ENCODE data around the gene EXOC4. TPM values are rescaled to one million over a fixed set of nuclear protein-coding genes. Genes with fewer than 3 reads are reported as not detected.

Gene EXOC4
- total RNA-seq, 1 experiment from 2014 or later, result 91.9 TPM

- Mint-ChIP-seq H3K27ac (ENCODE audit: unreplicated experiment) (no peak overlapping the region), H3K4me3 (ENCODE audit: low read depth, unreplicated experiment) (no peak overlapping the region), H3K36me3 (ENCODE audit: insufficient read depth, unreplicated experiment) (no peaks in the 10 kb centered on the region), H3K27me3 (ENCODE audit: unreplicated experiment) (no peaks in the 10 kb centered on the region), H3K9me3 (ENCODE audit: low read depth, unreplicated experiment) (no peaks in the 10 kb centered on the region), H3K4me1 (ENCODE audit: low read depth, unreplicated experiment) (peaks cover 16% of the 10 kb centered on the region)
- no peak for DNase-seq
- CTCF ChIA-PET, result no interaction called here
- intact Hi-C loops (cut with micrococcal nuclease; ENCODE audit: unreplicated experiment), result no loop called here
- no TSS peak for BruUV-seq (replicated peaks)
- TF ChIP-seq, protein P1, sequence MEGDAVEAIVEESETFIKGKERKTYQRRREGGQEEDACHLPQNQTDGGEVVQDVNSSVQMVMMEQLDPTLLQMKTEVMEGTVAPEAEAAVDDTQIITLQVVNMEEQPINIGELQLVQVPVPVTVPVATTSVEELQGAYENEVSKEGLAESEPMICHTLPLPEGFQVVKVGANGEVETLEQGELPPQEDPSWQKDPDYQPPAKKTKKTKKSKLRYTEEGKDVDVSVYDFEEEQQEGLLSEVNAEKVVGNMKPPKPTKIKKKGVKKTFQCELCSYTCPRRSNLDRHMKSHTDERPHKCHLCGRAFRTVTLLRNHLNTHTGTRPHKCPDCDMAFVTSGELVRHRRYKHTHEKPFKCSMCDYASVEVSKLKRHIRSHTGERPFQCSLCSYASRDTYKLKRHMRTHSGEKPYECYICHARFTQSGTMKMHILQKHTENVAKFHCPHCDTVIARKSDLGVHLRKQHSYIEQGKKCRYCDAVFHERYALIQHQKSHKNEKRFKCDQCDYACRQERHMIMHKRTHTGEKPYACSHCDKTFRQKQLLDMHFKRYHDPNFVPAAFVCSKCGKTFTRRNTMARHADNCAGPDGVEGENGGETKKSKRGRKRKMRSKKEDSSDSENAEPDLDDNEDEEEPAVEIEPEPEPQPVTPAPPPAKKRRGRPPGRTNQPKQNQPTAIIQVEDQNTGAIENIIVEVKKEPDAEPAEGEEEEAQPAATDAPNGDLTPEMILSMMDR (IDR thresholded peaks at IDR 0.05; ENCODE audit: unreplicated experiment), result no peak
Measured at GRCh38 chr7:133723044-133723443, 470.2 kb downstream of the EXOC4 start.

DNA sequence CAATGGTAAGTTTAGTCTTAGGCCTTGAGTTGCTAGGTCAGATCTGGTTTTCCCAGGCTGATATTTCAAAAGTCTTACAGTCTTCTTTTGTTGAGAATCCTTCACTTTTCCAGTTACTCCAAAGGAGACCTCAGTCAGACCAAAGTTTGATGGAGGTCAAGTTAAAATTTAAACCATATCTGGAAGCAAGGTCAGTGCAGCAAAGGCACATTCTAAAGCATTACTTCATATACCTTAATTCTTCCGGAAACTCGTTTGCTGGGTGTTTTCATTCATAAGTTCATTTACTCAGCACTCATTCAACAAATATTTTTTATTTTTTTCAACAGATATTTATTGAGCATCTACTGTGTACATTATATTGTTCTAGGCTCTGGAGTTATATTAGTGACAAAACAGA is 471.3 kb downstream of the EXOC4 start:
- Mint-ChIP-seq H3K4me3 (ENCODE audit: low read depth, unreplicated experiment) (no peak overlapping the region), H3K36me3 (ENCODE audit: insufficient read depth, unreplicated experiment) (no peaks in the 10 kb centered on the region), H3K27ac (ENCODE audit: unreplicated experiment) (no peak overlapping the region), H3K4me1 (ENCODE audit: low read depth, unreplicated experiment) (peaks cover 16% of the 10 kb centered on the region), H3K9me3 (ENCODE audit: low read depth, unreplicated experiment) (no peaks in the 10 kb centered on the region), H3K27me3 (ENCODE audit: unreplicated experiment) (no peaks in the 10 kb centered on the region)
- BruUV-seq (replicated peaks), result no TSS peak
- CTCF ChIA-PET, result no interaction called here
- intact Hi-C loops (cut with micrococcal nuclease; ENCODE audit: unreplicated experiment), result no loop called here
- TF ChIP-seq, protein P1 (IDR thresholded peaks at IDR 0.05; ENCODE audit: unreplicated experiment), result no peak
- DNase-seq, result no peak

DNA sequence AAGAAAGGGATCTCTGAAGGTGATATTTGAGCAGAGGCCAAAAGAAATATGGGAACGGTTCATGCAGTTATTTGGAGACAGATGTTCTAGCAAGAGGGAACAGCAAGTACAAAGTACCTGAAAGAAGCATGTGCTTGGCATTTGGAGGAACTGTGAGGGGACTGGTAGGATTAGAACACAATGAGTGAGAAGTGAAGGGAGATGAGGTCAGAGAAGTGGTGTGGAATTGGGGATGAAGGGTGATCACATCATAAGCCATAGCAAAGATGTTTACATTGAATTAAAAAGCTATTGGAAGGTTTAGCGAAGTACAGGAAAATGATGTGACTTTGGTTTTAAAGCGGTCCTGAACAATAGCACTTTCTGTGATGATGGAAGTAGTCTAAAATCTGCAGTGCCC is 471.8 kb downstream of the EXOC4 start:
- peak overlapping the region; percentile 45 for H3K27ac Mint-ChIP-seq (ENCODE audit: unreplicated experiment)
- no peak overlapping the region for H3K4me3 Mint-ChIP-seq (ENCODE audit: low read depth, unreplicated experiment)
- peaks cover 16% of the 10 kb centered on the region for H3K4me1 Mint-ChIP-seq (ENCODE audit: low read depth, unreplicated experiment)
- H3K9me3 Mint-ChIP-seq (ENCODE audit: low read depth, unreplicated experiment), result no peaks in the 10 kb centered on the region
- CTCF ChIA-PET, result interaction anchor here (0.6 kb wide), 1 partner anchor 122 kb away, joined by 3 read pairs; no protein-coding TSS in a partner anchor
- H3K36me3 Mint-ChIP-seq (ENCODE audit: insufficient read depth, unreplicated experiment), result no peaks in the 10 kb centered on the region
- BruUV-seq (replicated peaks), result no TSS peak
- DNase-seq, result no peak
- no peaks in the 10 kb centered on the region for H3K27me3 Mint-ChIP-seq (ENCODE audit: unreplicated experiment)
- TF ChIP-seq, protein P1 (IDR thresholded peaks at IDR 0.05; ENCODE audit: unreplicated experiment), result no peak
- intact Hi-C loops (cut with micrococcal nuclease; ENCODE audit: unreplicated experiment), result no loop called here

DNA sequence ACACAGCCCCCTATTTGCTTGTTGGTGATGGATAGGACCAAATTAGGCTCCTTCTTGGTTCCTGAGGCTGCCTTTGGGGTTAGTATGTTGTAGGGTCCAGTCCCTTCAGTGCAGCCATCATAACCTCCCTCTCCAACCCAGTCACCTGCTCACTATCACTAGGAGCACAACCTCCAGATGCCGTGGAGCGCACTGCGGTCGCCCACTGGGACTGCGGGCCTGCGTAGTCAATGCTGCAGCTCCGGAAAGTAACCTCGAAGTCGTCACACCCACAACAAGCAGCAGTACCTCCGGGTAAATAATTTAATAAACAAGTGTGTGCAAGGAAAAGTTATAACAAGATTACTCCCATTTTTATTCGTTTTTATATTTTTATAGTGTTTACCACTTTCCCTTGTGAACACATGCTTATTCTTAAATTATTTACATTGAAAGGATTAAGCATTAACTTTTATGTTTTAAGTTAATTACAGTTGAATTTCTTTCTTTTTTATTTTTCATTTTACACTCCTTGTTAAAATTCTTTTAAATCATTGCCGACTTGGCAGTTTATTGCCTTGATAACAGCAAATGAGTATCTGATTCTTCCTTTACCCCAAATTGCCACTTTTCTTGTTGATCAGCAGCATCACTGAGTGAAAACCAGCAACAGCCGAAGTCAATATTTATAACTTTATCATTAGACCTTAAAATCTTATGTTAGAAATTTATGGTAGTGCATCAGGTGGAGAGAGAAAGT is 474.8 kb downstream of the EXOC4 start:
- no peaks in the 10 kb centered on the region for H3K27me3 Mint-ChIP-seq (ENCODE audit: unreplicated experiment)
- CTCF ChIA-PET, result no interaction called here
- H3K36me3 Mint-ChIP-seq (ENCODE audit: insufficient read depth, unreplicated experiment), result no peaks in the 10 kb centered on the region
- H3K9me3 Mint-ChIP-seq (ENCODE audit: low read depth, unreplicated experiment), result no peaks in the 10 kb centered on the region
- no peak for DNase-seq
- no TSS peak for BruUV-seq (replicated peaks)
- TF ChIP-seq, protein P1 (IDR thresholded peaks at IDR 0.05; ENCODE audit: unreplicated experiment), result no peak
- H3K27ac Mint-ChIP-seq (ENCODE audit: unreplicated experiment), result no peak overlapping the region
- peaks cover 16% of the 10 kb centered on the region for H3K4me1 Mint-ChIP-seq (ENCODE audit: low read depth, unreplicated experiment)
- H3K4me3 Mint-ChIP-seq (ENCODE audit: low read depth, unreplicated experiment), result no peak overlapping the region
- intact Hi-C loops (cut with micrococcal nuclease; ENCODE audit: unreplicated experiment), result no loop called here

Measured in Calu3 (cell line).